ENCODE results near the gene CDK14. TPM values are rescaled to one million over a fixed set of nuclear protein-coding genes. Genes with fewer than 3 reads are reported as not detected.
A peak's percentile ranks its signal among the peaks of the same experiment; 100 is the strongest.

Gene CDK14
- total and polyA plus RNA-seq, 2 donors (not counting 1 experiment from before 2014, with no cell fraction given): 23.6 to 41.1 TPM

DNA sequence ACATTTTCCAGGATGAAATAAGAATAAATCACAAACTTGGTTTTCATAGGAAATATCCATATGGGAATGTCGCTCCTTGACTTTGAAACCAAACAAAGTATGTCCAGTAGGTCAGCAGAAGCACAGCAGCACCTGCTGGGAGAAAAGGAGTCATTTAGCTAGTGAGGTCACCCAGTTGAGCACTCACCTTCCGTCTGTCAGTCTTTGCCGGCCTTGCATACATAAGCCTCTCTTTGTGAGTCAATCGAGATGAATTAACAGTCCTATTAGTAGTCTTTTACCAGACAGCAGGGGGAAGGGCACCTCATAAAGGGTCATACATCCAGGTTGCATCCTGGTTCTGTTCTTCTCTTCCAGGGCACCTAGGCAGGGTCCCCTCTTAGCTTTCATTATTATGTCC, 435.6 kb downstream of the CDK14 start:
- Histone ChIP-seq H4K20me1 (ENCODE audit: control insufficient read depth, extremely low read depth, insufficient read depth, low read length) (no peaks in the 10 kb centered on the region), H3K4me3 (replicated peaks in 1 of 4; ENCODE audit: control extremely low read depth in 1 of 4, insufficient read depth in 1 of 4, low read depth in 3 of 4, low read length in 4 of 4) (no peak overlapping the region), H3K27me3 (ENCODE audit: control insufficient read depth, insufficient read depth, low read length) (no peaks in the 10 kb centered on the region), H3K4me1 (ENCODE audit: control insufficient read depth, extremely low read depth, insufficient read depth, low read length) (peaks cover 6% of the 10 kb centered on the region), H3K4me2 (ENCODE audit: extremely low read depth, insufficient read depth, low read length) (no peak overlapping the region), H3K9me3 (ENCODE audit: control insufficient read depth, insufficient read depth, low read depth, low read length) (no peaks in the 10 kb centered on the region), H3K9ac (ENCODE audit: insufficient read depth, low read length) (no peak overlapping the region), H3K79me2 (ENCODE audit: control insufficient read depth, insufficient read depth, low read length) (no peaks in the 10 kb centered on the region), H3K36me3 (ENCODE audit: control insufficient read depth, insufficient read depth, low read length) (no peaks in the 10 kb centered on the region), H2AFZ (ENCODE audit: low read length) (no peak overlapping the region), H3K27ac (ENCODE audit: insufficient read depth, low read length) (no peak overlapping the region)
- DNase-seq (ENCODE audit: low read depth in 2 of 2): no peak
- no peak for TF ChIP-seq EZH2 (IDR thresholded peaks at IDR 0.05; ENCODE audit: low read length, missing control alignments)
- TF ChIP-seq, protein P1, sequence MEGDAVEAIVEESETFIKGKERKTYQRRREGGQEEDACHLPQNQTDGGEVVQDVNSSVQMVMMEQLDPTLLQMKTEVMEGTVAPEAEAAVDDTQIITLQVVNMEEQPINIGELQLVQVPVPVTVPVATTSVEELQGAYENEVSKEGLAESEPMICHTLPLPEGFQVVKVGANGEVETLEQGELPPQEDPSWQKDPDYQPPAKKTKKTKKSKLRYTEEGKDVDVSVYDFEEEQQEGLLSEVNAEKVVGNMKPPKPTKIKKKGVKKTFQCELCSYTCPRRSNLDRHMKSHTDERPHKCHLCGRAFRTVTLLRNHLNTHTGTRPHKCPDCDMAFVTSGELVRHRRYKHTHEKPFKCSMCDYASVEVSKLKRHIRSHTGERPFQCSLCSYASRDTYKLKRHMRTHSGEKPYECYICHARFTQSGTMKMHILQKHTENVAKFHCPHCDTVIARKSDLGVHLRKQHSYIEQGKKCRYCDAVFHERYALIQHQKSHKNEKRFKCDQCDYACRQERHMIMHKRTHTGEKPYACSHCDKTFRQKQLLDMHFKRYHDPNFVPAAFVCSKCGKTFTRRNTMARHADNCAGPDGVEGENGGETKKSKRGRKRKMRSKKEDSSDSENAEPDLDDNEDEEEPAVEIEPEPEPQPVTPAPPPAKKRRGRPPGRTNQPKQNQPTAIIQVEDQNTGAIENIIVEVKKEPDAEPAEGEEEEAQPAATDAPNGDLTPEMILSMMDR (conservative IDR thresholded peaks at IDR 0.05 in 1 of 2, IDR thresholded peaks at IDR 0.05 in 1 of 2; ENCODE audit: low read depth in 1 of 2, low read length in 2 of 2): no peak

DNA sequence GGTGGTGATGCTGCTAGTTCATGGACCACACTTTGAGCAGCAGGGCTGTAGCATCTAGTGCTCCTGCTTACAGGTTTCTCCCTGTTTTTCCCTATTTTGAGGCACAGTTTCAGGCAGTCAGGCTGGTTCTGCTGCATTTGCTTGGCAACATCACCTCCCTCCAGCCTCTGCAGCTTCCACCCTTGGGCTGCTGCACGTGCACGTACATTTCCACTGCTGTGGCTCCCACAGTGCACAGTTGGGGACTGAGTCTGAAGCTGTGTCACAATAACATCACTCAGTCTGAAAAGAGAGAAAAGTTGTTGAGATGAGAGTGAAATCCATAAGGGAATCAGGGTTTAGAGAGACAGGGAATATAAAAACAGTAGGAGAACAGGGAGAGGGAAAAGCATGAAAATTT, 437.5 kb downstream of the CDK14 start:
- H3K79me2 ChIP-seq (ENCODE audit: control insufficient read depth, insufficient read depth, low read length): no peaks in the 10 kb centered on the region
- H3K27ac ChIP-seq (ENCODE audit: insufficient read depth, low read length): no peak overlapping the region
- no peaks in the 10 kb centered on the region for H4K20me1 ChIP-seq (ENCODE audit: control insufficient read depth, extremely low read depth, insufficient read depth, low read length)
- TF ChIP-seq, protein P1 (conservative IDR thresholded peaks at IDR 0.05 in 1 of 2, IDR thresholded peaks at IDR 0.05 in 1 of 2; ENCODE audit: low read depth in 1 of 2, low read length in 2 of 2): no peak
- no peak for TF ChIP-seq EZH2 (IDR thresholded peaks at IDR 0.05; ENCODE audit: low read length, missing control alignments)
- no peak overlapping the region for H3K4me3 ChIP-seq (replicated peaks in 1 of 4; ENCODE audit: control extremely low read depth in 1 of 4, insufficient read depth in 1 of 4, low read depth in 3 of 4, low read length in 4 of 4)
- DNase-seq (ENCODE audit: low read depth in 2 of 2): no peak
- H3K4me2 ChIP-seq (ENCODE audit: extremely low read depth, insufficient read depth, low read length): no peak overlapping the region
- H3K9me3 ChIP-seq (ENCODE audit: control insufficient read depth, insufficient read depth, low read depth, low read length): no peaks in the 10 kb centered on the region
- no peak overlapping the region for H2AFZ ChIP-seq (ENCODE audit: low read length)
- no peaks in the 10 kb centered on the region for H3K27me3 ChIP-seq (ENCODE audit: control insufficient read depth, insufficient read depth, low read length)
- peaks cover 6% of the 10 kb centered on the region for H3K4me1 ChIP-seq (ENCODE audit: control insufficient read depth, extremely low read depth, insufficient read depth, low read length)
- H3K9ac ChIP-seq (ENCODE audit: insufficient read depth, low read length): no peak overlapping the region
- no peaks in the 10 kb centered on the region for H3K36me3 ChIP-seq (ENCODE audit: control insufficient read depth, insufficient read depth, low read length)

DNA sequence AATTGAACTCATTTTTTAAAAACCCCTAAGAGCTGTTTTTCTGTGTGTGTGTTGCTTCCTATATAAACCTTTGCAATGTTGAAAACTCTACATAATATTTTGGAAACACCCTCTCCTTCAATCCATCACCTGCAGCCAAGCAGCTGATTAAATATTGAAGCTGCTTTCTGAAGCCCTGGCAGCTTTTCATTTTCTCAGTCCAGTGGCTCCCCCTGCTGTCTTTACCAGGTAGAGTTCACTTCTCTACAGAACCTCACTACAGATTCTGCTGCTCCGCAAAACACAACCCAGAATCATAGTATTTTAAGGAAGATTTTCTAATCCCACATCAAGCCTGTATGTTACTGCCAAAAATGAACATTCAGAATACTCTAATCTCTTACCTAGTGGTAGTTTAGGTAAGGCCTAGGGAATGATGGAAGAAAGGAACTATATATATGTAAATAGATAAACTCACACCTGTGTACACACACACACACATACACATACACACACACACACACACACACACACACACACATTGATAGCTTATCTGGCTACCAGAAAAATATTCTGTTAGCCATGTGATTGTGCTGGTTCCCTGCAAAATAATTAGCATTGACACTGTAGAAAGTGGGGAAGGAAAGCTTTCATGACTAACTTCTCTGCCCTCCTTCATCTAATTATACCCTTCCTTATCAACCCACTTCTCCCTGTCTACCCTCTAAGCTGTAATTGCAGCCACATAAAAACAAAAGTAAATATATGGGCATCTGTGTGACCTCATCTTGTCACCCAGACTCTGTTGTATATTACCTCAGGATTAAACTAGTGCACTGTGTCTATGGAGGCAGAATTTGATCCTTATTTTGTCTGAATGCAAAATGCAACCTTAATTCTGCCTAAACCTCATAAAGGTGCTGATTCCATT, 438.6 kb downstream of the CDK14 start:
- H3K9ac ChIP-seq (ENCODE audit: insufficient read depth, low read length): no peak overlapping the region

More for the DNA sequence above, 438.6 kb downstream of the CDK14 start:
- no peak overlapping the region for H3K4me2 ChIP-seq (ENCODE audit: extremely low read depth, insufficient read depth, low read length)
- peaks cover 6% of the 10 kb centered on the region for H3K4me1 ChIP-seq (ENCODE audit: control insufficient read depth, extremely low read depth, insufficient read depth, low read length)
- H3K79me2 ChIP-seq (ENCODE audit: control insufficient read depth, insufficient read depth, low read length): no peaks in the 10 kb centered on the region
- no peaks in the 10 kb centered on the region for H3K27me3 ChIP-seq (ENCODE audit: control insufficient read depth, insufficient read depth, low read length)
- no peaks in the 10 kb centered on the region for H3K36me3 ChIP-seq (ENCODE audit: control insufficient read depth, insufficient read depth, low read length)
- H3K27ac ChIP-seq (ENCODE audit: insufficient read depth, low read length): no peak overlapping the region
- H3K9me3 ChIP-seq (ENCODE audit: control insufficient read depth, insufficient read depth, low read depth, low read length): no peaks in the 10 kb centered on the region
- no peak overlapping the region for H3K4me3 ChIP-seq (replicated peaks in 1 of 4; ENCODE audit: control extremely low read depth in 1 of 4, insufficient read depth in 1 of 4, low read depth in 3 of 4, low read length in 4 of 4)
- peak; percentile 44 to 77 for DNase-seq (ENCODE audit: low read depth in 2 of 2)
- TF ChIP-seq, protein P1 (conservative IDR thresholded peaks at IDR 0.05 in 1 of 2, IDR thresholded peaks at IDR 0.05 in 1 of 2; ENCODE audit: low read depth in 1 of 2, low read length in 2 of 2): peak; percentile 72 to 79
- no peak for TF ChIP-seq EZH2 (IDR thresholded peaks at IDR 0.05; ENCODE audit: low read length, missing control alignments)
- no peaks in the 10 kb centered on the region for H4K20me1 ChIP-seq (ENCODE audit: control insufficient read depth, extremely low read depth, insufficient read depth, low read length)
- no peak overlapping the region for H2AFZ ChIP-seq (ENCODE audit: low read length)

All from fibroblast of lung (primary cell).